ENCODE results near the gene NPIPB9. TPM values are rescaled to one million over a fixed set of nuclear protein-coding genes. Genes with fewer than 3 reads are reported as not detected.

Gene NPIPB9
- total RNA-seq, 4 donors from 2014 or later = 0.35 to 8.2 (median 3.0) TPM

DNA sequence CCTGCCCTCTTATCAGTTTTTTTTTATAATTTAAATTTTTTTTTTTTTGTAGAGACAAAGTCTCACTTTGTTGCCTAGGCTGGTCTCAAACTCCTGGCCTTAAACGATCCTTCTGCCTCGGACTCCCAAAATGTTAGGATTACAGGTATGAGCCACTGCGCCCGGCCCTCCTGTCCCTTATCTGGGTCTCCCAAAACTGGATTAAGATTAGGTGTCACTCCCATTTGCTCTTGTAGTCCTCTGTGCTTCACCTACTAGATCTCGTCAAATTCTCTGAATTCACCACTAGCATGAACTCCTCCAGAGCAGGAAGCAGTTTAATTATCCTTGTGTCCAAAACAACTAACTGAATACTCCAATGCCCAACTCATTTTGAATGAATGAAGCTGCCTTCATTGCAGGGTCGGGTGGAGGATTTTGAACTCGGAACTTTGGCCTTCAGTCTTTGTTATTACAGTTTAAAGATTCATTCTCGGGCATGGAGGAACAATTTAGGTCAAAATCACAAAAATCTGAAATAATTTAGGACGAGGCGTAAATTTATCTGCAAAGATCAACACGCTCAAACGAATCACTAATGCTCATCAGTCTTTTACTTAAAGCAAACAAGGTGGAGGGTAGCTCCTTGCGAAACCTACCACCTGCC lies 70.4 kb downstream of the NPIPB9 start:
- WGBS, 2 donors (ENCODE audit: low coverage in 1 of 2) = 13 to 27% methylated on average over 10 to 13 of the region's 13 CpGs
- TF ChIP-seq CTCF (IDR thresholded peaks at IDR 0.05) = no peak
- no peak for TF ChIP-seq POLR2AphosphoS5 (IDR thresholded peaks at IDR 0.05)
- no peak for TF ChIP-seq POLR2A (IDR thresholded peaks at IDR 0.05)
- no peak for TF ChIP-seq EP300 (IDR thresholded peaks at IDR 0.05)
- H3K36me3 ChIP-seq = peaks cover 0 to 20% of the 10 kb centered on the region in 2 donors
- no peak for ATAC-seq
- peaks cover 0 to 36% (median 12%) of the 10 kb centered on the region in 3 donors for H3K4me1 ChIP-seq
- H3K4me3 ChIP-seq = peak overlapping the region; percentile 98 to 100
- H3K27me3 ChIP-seq = no peaks in the 10 kb centered on the region
- H3K27ac ChIP-seq = peak overlapping the region; percentile 98 to 100 (median 100)
- no peaks in the 10 kb centered on the region for H3K9me3 ChIP-seq

Small RNAs within 50 kb of the gene (small RNA-seq; reads per million reads assigned to genes)
- 0 reads per million in 4 donors for gene MIR6862-2

Other genes starting within 250 kb of the NPIPB9 start
- gene IL27, start 245.0 kb upstream of the NPIPB9 start, total RNA-seq = not detected
- 10 to 100 TPM; 32.8 to 52.8 (median 41.1) TPM for gene NUPR1, start 212.8 kb upstream of the NPIPB9 start, total RNA-seq
- gene SGF29, start 197.9 kb upstream of the NPIPB9 start, total RNA-seq = 10 to 100 TPM; 20.3 to 45.1 (median 35.3) TPM
- 1 to 10 TPM in 1 of 4 donors, under 1 TPM in 1, not detected in 2; 0.27 to 1.2 TPM for gene SULT1A2, start 154.7 kb upstream of the NPIPB9 start, total RNA-seq
- 10 to 100 TPM in 2 of 4 donors, 1 to 10 TPM in 2; 3.3 to 21.1 (median 9.4) TPM for gene SULT1A1, start 141.7 kb upstream of the NPIPB9 start, total RNA-seq
- gene NPIPB8, start 113.7 kb upstream of the NPIPB9 start, total RNA-seq = not detected
- gene EIF3C, start 40.3 kb upstream of the NPIPB9 start, total RNA-seq = 100 to 1,000 TPM in 3 of 4 donors, 10 to 100 TPM in 1; 95.7 to 301 (median 173) TPM
- gene ATXN2L, start 71.2 kb downstream of the NPIPB9 start, total RNA-seq = 10 to 100 TPM; 44.4 to 65.1 (median 56.9) TPM
- gene TUFM, start 94.6 kb downstream of the NPIPB9 start, total RNA-seq = 10 to 100 TPM; 72.2 to 91.9 (median 85.3) TPM
- gene SH2B1, start 112.1 kb downstream of the NPIPB9 start, total RNA-seq = 10 to 100 TPM; 23.6 to 51.0 (median 28.3) TPM
- under 1 TPM in 1 of 4 donors, not detected in 3; 0.31 TPM for gene ATP2A1, start 126.7 kb downstream of the NPIPB9 start, total RNA-seq
- gene RABEP2, start 173.5 kb downstream of the NPIPB9 start, total RNA-seq = 10 to 100 TPM; 18.9 to 30.2 (median 24.9) TPM
- not detected for gene CD19, start 180.2 kb downstream of the NPIPB9 start, total RNA-seq
- 10 to 100 TPM; 13.9 to 28.0 (median 22.8) TPM for gene NFATC2IP, start 199.2 kb downstream of the NPIPB9 start, total RNA-seq
- 10 to 100 TPM; 17.6 to 25.6 (median 20.2) TPM for gene SPNS1, start 223.0 kb downstream of the NPIPB9 start, total RNA-seq
- gene LAT, start 233.3 kb downstream of the NPIPB9 start, total RNA-seq = 10 to 100 TPM in 1 of 4 donors, 1 to 10 TPM in 3; 2.3 to 12.3 (median 5.4) TPM

All from gastroesophageal sphincter (tissue), 4 donors.